GM23338 (cell line): ENCODE data around the gene CFAP97. TPM values are rescaled to one million over a fixed set of nuclear protein-coding genes. Genes with fewer than 3 reads are reported as not detected.

Experiments used
- ATAC-seq: fragments of 200-7000 bp; cut with Tn5 transposase; 3 replicates; pipeline ENCODE4 v1.9.1; 2020
- DNase-seq: peaks from one replicate; pipeline ENCODE4 v3.0.0-alpha.2; 2015; ENCODE audit warnings: low spot score
- H2AFZ ChIP-seq: fragments of 200-600 bp; sonication (generic); 2 replicates; pipeline ENCODE4 v1.8.0; 2016; ENCODE audit warnings: antibody characterized with exemption, mild to moderate bottlenecking, moderate library complexity
- H3F3A ChIP-seq: fragments of 200-600 bp; sonication (generic); replicated peaks from 2 replicates; pipeline ENCODE4 v1.8.0; 2017; ENCODE audit warnings: antibody characterized with exemption, mixed run types, low read depth
- H3K27ac ChIP-seq: fragments of 200-600 bp; sonication (generic); 2 replicates; pipeline ENCODE4 v1.6.1; 2016; ENCODE audit warnings: low read depth
- H3K27me3 ChIP-seq: fragments of 200-600 bp; sonication (generic); 2 replicates; pipeline ENCODE4 v1.8.0; 2016; ENCODE audit warnings: mild to moderate bottlenecking, mixed run types, moderate library complexity; ENCODE audit not compliant: insufficient read depth
- H3K36me3 ChIP-seq: fragments of 200-600 bp; sonication (generic); 2 replicates; pipeline ENCODE4 v1.8.0; 2016; ENCODE audit warnings: mild to moderate bottlenecking; ENCODE audit not compliant: insufficient read depth
- H3K4me1 ChIP-seq: fragments of 200-600 bp; sonication (generic); 2 replicates; pipeline ENCODE4 v1.8.0; 2016; ENCODE audit warnings: mild to moderate bottlenecking, moderate library complexity; ENCODE audit not compliant: insufficient read depth
- H3K4me2 ChIP-seq: fragments of 200-600 bp; sonication (generic); 2 replicates; pipeline ENCODE4 v1.7.1; 2017; ENCODE audit warnings: mixed run types
- H3K4me3 ChIP-seq: fragments of 200-600 bp; sonication (generic); 2 replicates; pipeline ENCODE4 v1.6.1; 2016; ENCODE audit warnings: mixed run types
- H3K79me2 ChIP-seq: fragments of 200-600 bp; sonication (generic); replicated peaks from 2 replicates; pipeline ENCODE4 v1.8.0; 2017; ENCODE audit warnings: mild to moderate bottlenecking; ENCODE audit not compliant: insufficient read depth
- H3K9me2 ChIP-seq: fragments of 200-600 bp; sonication (generic); 2 replicates; pipeline ENCODE4 v1.8.0; 2017; ENCODE audit not compliant: insufficient read depth
- H4K20me1 ChIP-seq: fragments of 200-600 bp; sonication (generic); replicated peaks from 2 replicates; pipeline ENCODE4 v1.8.0; 2017; ENCODE audit warnings: mild to moderate bottlenecking; ENCODE audit not compliant: insufficient read depth
- H3K27ac Mint-ChIP-seq: 2 replicates; pipeline ENCODE4 v1.8.0; 2020; ENCODE audit warnings: inconsistent platforms, mild to moderate bottlenecking, moderate library complexity, mixed read lengths
- H3K27me3 Mint-ChIP-seq: 3 replicates; pipeline ENCODE4 v1.8.0; 2022; ENCODE audit warnings: low read depth, mild to moderate bottlenecking, moderate library complexity, mixed read lengths, inconsistent platforms; ENCODE audit not compliant: insufficient read depth, poor library complexity
- H3K36me3 Mint-ChIP-seq: 3 replicates; pipeline ENCODE4 v1.8.0; 2021; ENCODE audit warnings: low read depth, mild to moderate bottlenecking, inconsistent platforms, moderate library complexity, mixed read lengths
- H3K4me1 Mint-ChIP-seq: 3 replicates; pipeline ENCODE4 v1.8.0; 2020; ENCODE audit warnings: mild to moderate bottlenecking, inconsistent platforms, mixed read lengths
- H3K4me3 Mint-ChIP-seq: 3 replicates; pipeline ENCODE4 v1.8.0; 2021; ENCODE audit warnings: moderate library complexity, mild to moderate bottlenecking, inconsistent platforms, mixed read lengths
- H3K9me3 Mint-ChIP-seq: 3 replicates; pipeline ENCODE4 v1.8.0; 2020; ENCODE audit warnings: moderate library complexity, mild to moderate bottlenecking, inconsistent platforms, mixed read lengths
- CREB1 ChIP-seq: fragments of 250-450 bp; sonication (Bioruptor Pico); IDR thresholded peaks from 2 replicates; pipeline ENCODE4 v1.5.0; 2020; ENCODE audit warnings: low read depth, mild to moderate bottlenecking, moderate library complexity
- CTCF ChIP-seq, 2 experiments: fragments of 200-600 bp in 1 of 2; sonication (generic) in 1 of 2; conservative IDR thresholded peaks; 2 replicates each; pipeline versions ENCODE4 v1.5.1 to v1.6.1; 2016 to 2017; ENCODE audit warnings: antibody characterized with exemption in 2 of 2, low read depth in 2 of 2, mild to moderate bottlenecking in 2 of 2, moderate library complexity in 1 of 2
- ETS1 ChIP-seq: IDR thresholded peaks from 2 replicates; pipeline ENCODE4 v1.6.1; 2016; ENCODE audit warnings: antibody characterized with exemption
- EZH2 ChIP-seq: fragments of 200-600 bp; sonication (generic); IDR thresholded peaks from one replicate; pipeline ENCODE4 v1.8.0; 2017; ENCODE audit warnings: antibody characterized with exemption, mild to moderate bottlenecking, low read depth; ENCODE audit not compliant: unreplicated experiment
- EZH2phosphoT487 ChIP-seq: fragments of 200-600 bp; sonication (generic); IDR thresholded peaks from one replicate; pipeline ENCODE4 v1.8.1; 2018; ENCODE audit warnings: antibody characterized with exemption; ENCODE audit not compliant: unreplicated experiment
- JUNB ChIP-seq: IDR thresholded peaks from one replicate; pipeline ENCODE4 v1.6.1; 2016; ENCODE audit warnings: antibody characterized with exemption; ENCODE audit not compliant: unreplicated experiment
- NANOG ChIP-seq: IDR thresholded peaks from 2 replicates; pipeline ENCODE4 v1.6.1; 2016; ENCODE audit warnings: antibody characterized with exemption, borderline replicate concordance
- POLR2AphosphoS5 ChIP-seq: IDR thresholded peaks from 2 replicates; pipeline ENCODE4 v1.6.1; 2016; ENCODE audit warnings: antibody characterized with exemption, low read depth
- REST ChIP-seq: IDR thresholded peaks from one replicate; pipeline ENCODE4 v1.6.1; 2018; ENCODE audit warnings: antibody characterized with exemption; ENCODE audit not compliant: unreplicated experiment
- STAT1 ChIP-seq: IDR thresholded peaks from one replicate; pipeline ENCODE4 v1.6.1; 2016; ENCODE audit warnings: antibody characterized with exemption; ENCODE audit not compliant: unreplicated experiment
- ZNF114 ChIP-seq: fragments of 250-450 bp; sonication (Bioruptor Pico); IDR thresholded peaks from 2 replicates; pipeline ENCODE4 v1.5.0; 2020; ENCODE audit warnings: mild to moderate bottlenecking, moderate library complexity
- ZNF331 ChIP-seq: fragments of 250-450 bp; sonication (Bioruptor Pico); IDR thresholded peaks from 2 replicates; pipeline ENCODE4 v1.5.0; 2020; ENCODE audit warnings: low read depth, mild to moderate bottlenecking, moderate library complexity
- ZNF462 ChIP-seq: fragments of 250-450 bp; sonication (Bioruptor Pico); IDR thresholded peaks from 2 replicates; pipeline ENCODE4 v1.5.0; 2020; ENCODE audit warnings: mild to moderate bottlenecking, moderate library complexity
- polyA plus RNA-seq: library from polyadenylated mRNA; unstranded; fragments of >200 nt; fragmentation: Nextera tagmentation; extraction: Ambion mirVana; gene quantifications from 2 replicates; pipeline ENCODE4 v1.2.1, GENCODE V29; 2016
- total RNA-seq: library from RNA; depleted of rRNA; stranded (reverse); fragments of >200 nt; shearing (Covaris generic); gene quantifications from 2 replicates; pipeline ENCODE4 v1.2.3, GENCODE V29; 2014

CFAP97 gene
- total and polyA plus RNA-seq, 2 experiments from 2014 or later = 37.7 to 73.3 TPM

GRCh38 chr4:185238215-185238681 lies 34.4 kb upstream of the CFAP97 start:
- H3K27ac Mint-ChIP-seq = no peak overlapping the region
- ATAC-seq = no peak
- no peak overlapping the region for H2AFZ ChIP-seq

More at GRCh38 chr4:185238215-185238681, 34.4 kb upstream of the CFAP97 start:
- H3F3A ChIP-seq = no peaks in the 10 kb centered on the region
- no peak overlapping the region for H3K27ac ChIP-seq
- peaks cover 33% of the 10 kb centered on the region for H3K36me3 Mint-ChIP-seq
- no peaks in the 10 kb centered on the region for H3K27me3 Mint-ChIP-seq
- DNase-seq = no peak
- TF ChIP-seq ETS1 (no peak), ZNF462 (no peak), JUNB (no peak), EZH2 (no peak), REST (no peak), CTCF (conservative IDR thresholded peaks at IDR 0.05; ENCODE audit: low read depth in 2 of 2) (no peak), STAT1 (no peak), EZH2phosphoT487 (no peak), POLR2AphosphoS5 (no peak), NANOG (no peak), ZNF114 (CRISPR knock-in tag) (no peak), ZNF331 (no peak), CREB1 (CRISPR knock-in tag) (no peak)
- peaks cover 10% of the 10 kb centered on the region; the same call in 1 of the 2 replicates for H3K36me3 ChIP-seq
- peaks cover 28% of the 10 kb centered on the region for H3K9me3 Mint-ChIP-seq
- H3K4me3 ChIP-seq = no peak overlapping the region
- H3K4me3 Mint-ChIP-seq = no peak overlapping the region
- H3K4me2 ChIP-seq = no peak overlapping the region
- no peaks in the 10 kb centered on the region for H3K4me1 Mint-ChIP-seq
- H3K9me2 ChIP-seq = no peaks in the 10 kb centered on the region
- H4K20me1 ChIP-seq = no peaks in the 10 kb centered on the region
- H3K4me1 ChIP-seq = no peaks in the 10 kb centered on the region; the same call in 1 of the 2 replicates
- peaks cover 61% of the 10 kb centered on the region for H3K79me2 ChIP-seq
- H3K27me3 ChIP-seq = no peaks in the 10 kb centered on the region
